ENCODE data around the gene ARID1B. TPM values are rescaled to one million over a fixed set of nuclear protein-coding genes. Genes with fewer than 3 reads are reported as not detected.

Gene ARID1B
- total and polyA plus RNA-seq, 2 experiments from 2014 or later = 32.9 to 67.0 TPM

GRCh38 chr6:157077251-157077650 lies 300.1 kb downstream of the ARID1B start:
- Histone ChIP-seq H2AFZ (no peak overlapping the region), H3K9me3 (ENCODE audit: low read depth) (no peaks in the 10 kb centered on the region), H3K4me3 (no peak overlapping the region), H3K79me2 (peaks cover 93% of the 10 kb centered on the region), H4K20me1 (ENCODE audit: insufficient read depth, poor library complexity, severe bottlenecking) (peaks cover 25% of the 10 kb centered on the region), H3K36me3 (replicated peaks; ENCODE audit: insufficient read depth, low read depth) (no peaks in the 10 kb centered on the region), H3K4me2 (no peak overlapping the region), H3K27me3 (no peaks in the 10 kb centered on the region), H3K4me1 (ENCODE audit: insufficient read depth) (peaks cover 4% of the 10 kb centered on the region), H3K27ac (no peak overlapping the region), H3K9me2 (replicated peaks; ENCODE audit: insufficient read depth) (no peaks in the 10 kb centered on the region)
- no peak for DNase-seq (ENCODE audit: low spot score)
- TF ChIP-seq CTCF (IDR thresholded peaks at IDR 0.05; ENCODE audit: poor library complexity) (no peak), EZH2 (IDR thresholded peaks at IDR 0.05; ENCODE audit: borderline replicate concordance) (no peak), EZH2phosphoT487 (IDR thresholded peaks at IDR 0.05; ENCODE audit: low read depth, severe bottlenecking, unreplicated experiment) (no peak)
- WGBS (ENCODE audit: low lambda C conversion rate, missing lambda C conversion rate) = over 99% methylated on average over 7 of the region's 7 CpGs

- no peaks in the 10 kb centered on the region for H3K36me3 ChIP-seq (replicated peaks; ENCODE audit: insufficient read depth, low read depth)
- no peak overlapping the region for H2AFZ ChIP-seq
- no peaks in the 10 kb centered on the region for H3K27me3 ChIP-seq
- H3K4me3 ChIP-seq = no peak overlapping the region
- peaks cover 91% of the 10 kb centered on the region for H3K79me2 ChIP-seq
- H3K27ac ChIP-seq = no peak overlapping the region
- no peak overlapping the region for H3K4me2 ChIP-seq
- H4K20me1 ChIP-seq (ENCODE audit: insufficient read depth, poor library complexity, severe bottlenecking) = peaks cover 25% of the 10 kb centered on the region
- no peaks in the 10 kb centered on the region for H3K9me2 ChIP-seq (replicated peaks; ENCODE audit: insufficient read depth)
- H3K9me3 ChIP-seq (ENCODE audit: low read depth) = no peaks in the 10 kb centered on the region
- DNase-seq (ENCODE audit: low spot score) = no peak
- WGBS (ENCODE audit: low lambda C conversion rate, missing lambda C conversion rate) = 89% methylated on average over 3 of the region's 3 CpGs
- peaks cover 4% of the 10 kb centered on the region for H3K4me1 ChIP-seq (ENCODE audit: insufficient read depth)
- TF ChIP-seq CTCF (IDR thresholded peaks at IDR 0.05; ENCODE audit: poor library complexity) (no peak), EZH2 (IDR thresholded peaks at IDR 0.05; ENCODE audit: borderline replicate concordance) (no peak), EZH2phosphoT487 (IDR thresholded peaks at IDR 0.05; ENCODE audit: low read depth, severe bottlenecking, unreplicated experiment) (no peak)
These were observed 301.1 kb downstream of the ARID1B start for GRCh38 chr6:157078326-157078725.

DNA sequence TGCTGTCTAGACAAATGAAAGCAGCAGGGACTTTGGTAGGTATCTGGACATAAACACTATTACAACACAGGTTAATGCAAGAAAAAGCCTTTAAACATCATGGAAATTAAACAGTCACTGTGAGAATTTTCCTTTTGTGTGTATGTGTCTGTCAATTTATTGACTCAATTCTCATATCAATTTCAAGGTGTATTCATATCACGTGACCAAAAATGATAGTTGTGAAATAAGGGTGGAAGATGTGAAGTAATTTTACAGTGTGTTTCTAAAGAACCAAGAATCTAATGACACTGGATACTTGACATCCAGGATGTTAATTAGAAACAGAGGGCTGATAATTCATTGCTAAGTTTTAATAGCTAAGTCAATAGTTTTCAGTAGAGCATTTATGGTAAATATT lies 302.1 kb downstream of the ARID1B start:
- no peak overlapping the region for H3K4me2 ChIP-seq
- H3K4me1 ChIP-seq (ENCODE audit: insufficient read depth) = peaks cover 4% of the 10 kb centered on the region
- no peak for TF ChIP-seq EZH2phosphoT487 (IDR thresholded peaks at IDR 0.05; ENCODE audit: low read depth, severe bottlenecking, unreplicated experiment)
- no peak for TF ChIP-seq EZH2 (IDR thresholded peaks at IDR 0.05; ENCODE audit: borderline replicate concordance)
- no peak for TF ChIP-seq CTCF (IDR thresholded peaks at IDR 0.05; ENCODE audit: poor library complexity)
- DNase-seq (ENCODE audit: low spot score) = no peak
- no peak overlapping the region for H3K27ac ChIP-seq
- no peak overlapping the region for H3K4me3 ChIP-seq
- no peaks in the 10 kb centered on the region for H3K9me3 ChIP-seq (ENCODE audit: low read depth)
- H3K79me2 ChIP-seq = peaks cover 86% of the 10 kb centered on the region
- H2AFZ ChIP-seq = no peak overlapping the region
- H4K20me1 ChIP-seq (ENCODE audit: insufficient read depth, poor library complexity, severe bottlenecking) = peaks cover 25% of the 10 kb centered on the region
- H3K27me3 ChIP-seq = no peaks in the 10 kb centered on the region
- WGBS (ENCODE audit: low lambda C conversion rate, missing lambda C conversion rate) = 73% methylated on average over 1 of the region's 1 CpG
- H3K9me2 ChIP-seq (replicated peaks; ENCODE audit: insufficient read depth) = no peaks in the 10 kb centered on the region
- no peaks in the 10 kb centered on the region for H3K36me3 ChIP-seq (replicated peaks; ENCODE audit: insufficient read depth, low read depth)

GRCh38 chr6:157079771-157080170 lies 302.6 kb downstream of the ARID1B start:
- Histone ChIP-seq H3K9me3 (ENCODE audit: low read depth) (no peaks in the 10 kb centered on the region), H3K79me2 (peaks cover 81% of the 10 kb centered on the region), H4K20me1 (ENCODE audit: insufficient read depth, poor library complexity, severe bottlenecking) (peaks cover 25% of the 10 kb centered on the region), H3K36me3 (replicated peaks; ENCODE audit: insufficient read depth, low read depth) (no peaks in the 10 kb centered on the region), H3K27me3 (no peaks in the 10 kb centered on the region), H3K27ac (no peak overlapping the region), H3K4me2 (no peak overlapping the region), H3K4me1 (ENCODE audit: insufficient read depth) (peaks cover 4% of the 10 kb centered on the region), H3K4me3 (no peak overlapping the region), H3K9me2 (replicated peaks; ENCODE audit: insufficient read depth) (no peaks in the 10 kb centered on the region), H2AFZ (no peak overlapping the region)
- WGBS (ENCODE audit: low lambda C conversion rate, missing lambda C conversion rate) = 83% methylated on average over 3 of the region's 3 CpGs
- TF ChIP-seq CTCF (IDR thresholded peaks at IDR 0.05; ENCODE audit: poor library complexity) = no peak
- TF ChIP-seq EZH2phosphoT487 (IDR thresholded peaks at IDR 0.05; ENCODE audit: low read depth, severe bottlenecking, unreplicated experiment) = no peak
- no peak for TF ChIP-seq EZH2 (IDR thresholded peaks at IDR 0.05; ENCODE audit: borderline replicate concordance)
- DNase-seq (ENCODE audit: low spot score) = no peak
